ENCODE data around the gene NDUFAF3.

Gene NDUFAF3

GRCh38 chr3:49021813-49022687, at the start of gene NDUFAF3:
NDUFAF3 (plus strand) TSS chr3:49022121; CDS start chr3:49022145, 24 bp downstream.
- POLR2A ChIA-PET = interaction anchor here (0.6 to 3.4 kb wide), 9 partner anchors 7 to 448 kb away, joined by 3 to 50 read pairs (median 6); partner anchors contain the start of genes DAG1, IMPDH2, QRICH1 and USP4
- CTCF ChIA-PET = interaction anchor here (0.7 to 8.3 kb wide), 25 partner anchors 9 to 1243 kb away, joined by 3 to 131 read pairs (median 4); partner anchors contain the start of genes DAG1, P4HTM, QARS1 and RHOA
- TF ChIP-seq CTCF (IDR thresholded peaks at IDR 0.05; ENCODE audit: control extremely low read depth, extremely low read depth, low read depth, missing control alignments) = peak; percentile 99
- peak; percentile 90 for DNase-seq (ENCODE audit: extremely low spot score)

- no peak for TF ChIP-seq CTCF (IDR thresholded peaks at IDR 0.05; ENCODE audit: control extremely low read depth, extremely low read depth, low read depth, missing control alignments)
- no peak for DNase-seq (ENCODE audit: extremely low spot score)
- POLR2A ChIA-PET = no interaction called here
- CTCF ChIA-PET = interaction anchor here (1.0 to 6.9 kb wide), 7 partner anchors 9 to 234 kb away, joined by 3 to 65 read pairs (median 3); partner anchors contain the start of gene P4HTM
Measured at GRCh38 chr3:48974076-48974864, 47.7 kb upstream of the NDUFAF3 start.

GRCh38 chr3:48979451-48979850, 42.5 kb upstream of the NDUFAF3 start:
- CTCF ChIA-PET = interaction anchor here (0.9 kb wide), 1 partner anchor 58 kb away, joined by 3 read pairs; no protein-coding TSS in a partner anchor
- no peak for TF ChIP-seq CTCF (IDR thresholded peaks at IDR 0.05; ENCODE audit: control extremely low read depth, extremely low read depth, low read depth, missing control alignments)
- POLR2A ChIA-PET = no interaction called here
- no peak for DNase-seq (ENCODE audit: extremely low spot score)

DNA sequence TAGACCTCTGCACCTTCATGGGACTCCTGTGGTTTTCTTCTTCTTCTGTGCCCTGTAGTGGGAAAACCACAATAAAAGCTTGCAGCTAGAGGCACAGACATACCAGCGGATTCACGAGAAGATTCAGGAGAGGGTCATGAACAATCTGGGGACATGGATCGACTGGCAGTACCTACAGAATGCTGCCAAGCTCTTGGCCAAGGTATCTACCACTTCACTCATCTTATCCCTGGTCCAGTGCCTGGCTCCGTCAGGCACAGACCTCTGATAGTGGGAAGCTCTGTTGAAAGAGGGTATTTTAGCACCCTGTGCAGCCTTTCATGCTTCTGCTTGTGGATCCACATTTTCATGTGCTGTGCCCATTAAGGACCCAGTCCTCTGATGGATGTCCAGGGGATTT, 41.6 kb upstream of the NDUFAF3 start:
- CTCF ChIA-PET = interaction anchor here (0.9 kb wide), 1 partner anchor 57 kb away, joined by 3 read pairs; no protein-coding TSS in a partner anchor
- POLR2A ChIA-PET = interaction anchor here (0.7 kb wide), 1 partner anchor 1592 kb away, joined by 4 read pairs; no protein-coding TSS in a partner anchor
- TF ChIP-seq CTCF (IDR thresholded peaks at IDR 0.05; ENCODE audit: control extremely low read depth, extremely low read depth, low read depth, missing control alignments) = no peak

GRCh38 chr3:48982016-48982415, 39.9 kb upstream of the NDUFAF3 start:
- no peak for DNase-seq (ENCODE audit: extremely low spot score)
- CTCF ChIA-PET = interaction anchor here (1.1 kb wide), 1 partner anchor 9 kb away, joined by 3 read pairs; no protein-coding TSS in a partner anchor
- POLR2A ChIA-PET = no interaction called here
- no peak for TF ChIP-seq CTCF (IDR thresholded peaks at IDR 0.05; ENCODE audit: control extremely low read depth, extremely low read depth, low read depth, missing control alignments)

More for the DNA sequence above, 41.6 kb upstream of the NDUFAF3 start:
- DNase-seq (ENCODE audit: extremely low spot score) = no peak

GRCh38 chr3:48982686-48983085, 39.2 kb upstream of the NDUFAF3 start:
- DNase-seq (ENCODE audit: extremely low spot score) = no peak
- ChIA-PET CTCF (interaction anchor here (1.1 kb wide), 1 partner anchor 10 kb away, joined by 3 read pairs; no protein-coding TSS in a partner anchor), POLR2A (no interaction called here)
- TF ChIP-seq CTCF (IDR thresholded peaks at IDR 0.05; ENCODE audit: control extremely low read depth, extremely low read depth, low read depth, missing control alignments) = no peak

All from GM10248 (cell line).